Activated gamma-delta T cell treated with anti-CD3 and anti-CD28 coated beads, Interleukin-2, amount 50 U/mL, for 16 hours (primary cell): ENCODE results near the gene SRRM3.
"Not testable (repeated sequence)": the region's sequence is repeated elsewhere in the genome, so short reads cannot be mapped to it uniquely, and the experiment has no call there.

ENCODE experiments used
- DNase-seq: peaks from one replicate; pipeline ENCODE4 v3.0.0-alpha.2; 2020; ENCODE audit warnings: low read depth

The SRRM3 gene

DNA sequence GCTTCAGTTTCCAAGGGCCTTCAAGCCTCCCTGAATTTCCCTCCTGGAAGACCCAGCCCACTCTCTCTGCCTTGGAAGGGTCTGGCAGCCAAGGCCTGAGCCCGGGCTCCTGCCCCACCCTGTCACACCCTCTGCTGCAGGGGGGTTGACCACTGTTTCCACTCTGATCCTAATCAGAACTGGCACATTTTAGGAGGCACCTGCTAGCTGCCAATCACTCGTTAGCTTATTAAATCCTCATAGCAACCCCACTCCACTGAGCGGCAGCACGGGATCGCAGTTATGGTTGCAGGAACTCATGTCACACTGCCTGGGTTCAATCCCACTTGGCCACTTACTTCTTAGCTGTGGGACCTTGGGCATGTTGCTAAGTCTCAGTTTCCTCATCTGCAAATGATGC is 113.7 kb downstream of the SRRM3 start:
- DNase-seq: no peak

- DNase-seq: no peak
Measured at GRCh38 chr7:76316984-76317781, 115.5 kb downstream of the SRRM3 start.

- peak; percentile 94 for DNase-seq
Measured at GRCh38 chr7:76317782-76318487, 116.2 kb downstream of the SRRM3 start.

DNA sequence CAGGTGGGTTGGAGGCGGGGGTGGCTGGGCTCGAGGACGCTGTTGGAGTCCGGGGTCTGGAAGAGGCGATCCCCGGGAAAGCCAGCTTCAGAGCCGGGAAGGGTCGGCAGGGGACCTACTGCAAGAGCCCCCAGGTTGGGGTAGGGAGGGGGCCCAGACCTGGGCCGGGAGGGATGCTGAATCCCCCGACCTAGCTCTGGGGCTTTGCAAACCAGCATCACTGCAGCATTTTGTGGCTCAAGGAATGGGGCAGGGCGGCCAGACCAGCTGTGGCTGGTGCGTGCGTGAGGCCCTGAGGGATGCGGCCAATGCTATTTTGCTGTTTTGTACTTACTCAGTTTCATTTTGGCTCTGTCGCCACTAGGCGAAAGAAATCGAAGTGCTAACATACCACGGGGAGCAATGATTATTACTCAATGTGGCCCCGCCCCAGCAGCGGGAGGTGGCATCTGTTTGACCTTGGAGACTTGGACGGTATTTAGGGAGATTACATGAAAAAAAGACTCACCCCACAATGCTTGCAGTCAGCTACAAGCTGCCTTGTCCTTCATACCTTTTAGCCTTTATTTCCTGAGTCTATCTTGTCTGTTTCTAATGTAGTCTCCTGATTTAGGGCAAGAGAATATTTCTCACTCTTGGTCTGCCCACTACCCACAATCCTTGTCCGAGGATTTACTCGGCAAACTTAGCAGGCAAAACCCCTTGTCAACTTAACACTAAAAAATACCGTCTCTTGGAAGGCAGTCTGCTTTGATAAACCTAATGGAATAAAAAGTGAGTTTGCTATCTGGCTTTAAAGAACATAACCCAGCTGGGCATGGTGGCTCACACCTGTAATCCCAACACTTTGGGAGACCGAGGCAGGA is 117.0 kb downstream of the SRRM3 start:
- DNase-seq: peak; percentile 42

DNA sequence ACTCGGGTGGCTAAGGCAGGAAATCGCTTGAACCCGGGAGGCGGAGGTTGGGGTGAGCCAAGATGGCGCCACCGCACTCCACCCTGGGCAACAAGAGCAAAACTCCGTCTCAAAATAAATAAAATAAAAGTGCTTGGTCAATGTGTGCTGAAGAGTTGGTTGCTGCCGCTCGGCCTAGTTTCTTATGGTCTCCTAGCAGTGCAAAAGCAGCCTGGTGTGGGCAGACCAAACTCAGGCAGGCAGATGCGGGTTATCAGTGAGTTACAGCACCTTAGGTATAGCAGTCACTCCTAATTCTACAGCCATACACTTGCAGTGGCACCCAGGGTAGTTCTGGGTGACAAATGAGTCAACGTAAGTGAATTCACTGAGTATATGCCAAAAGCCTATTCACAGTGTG is 123.4 kb downstream of the SRRM3 start:
- DNase-seq: no peak

DNA sequence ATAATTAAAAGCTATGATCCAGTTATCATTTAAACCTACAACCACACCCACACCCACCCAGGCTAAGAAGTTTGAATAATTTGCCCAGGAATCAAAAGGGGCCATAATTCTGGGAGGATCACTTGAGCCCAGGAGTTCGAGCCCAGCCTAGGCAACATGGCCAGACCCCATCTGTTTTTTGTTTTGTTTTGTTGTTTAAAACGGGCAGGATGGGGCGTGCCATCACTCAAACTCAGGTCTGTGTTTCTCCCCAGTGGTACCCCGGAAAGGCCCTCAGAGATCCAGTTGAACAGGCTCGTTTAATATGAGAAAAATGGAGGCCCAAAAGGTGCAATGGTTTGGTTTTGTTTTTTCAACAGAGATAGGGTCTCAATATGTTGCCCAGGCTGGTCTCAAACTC is 124.1 kb downstream of the SRRM3 start:
- no peak for DNase-seq

- no peak for DNase-seq
Measured at GRCh38 chr7:76326646-76327233, 125.0 kb downstream of the SRRM3 start.

DNA sequence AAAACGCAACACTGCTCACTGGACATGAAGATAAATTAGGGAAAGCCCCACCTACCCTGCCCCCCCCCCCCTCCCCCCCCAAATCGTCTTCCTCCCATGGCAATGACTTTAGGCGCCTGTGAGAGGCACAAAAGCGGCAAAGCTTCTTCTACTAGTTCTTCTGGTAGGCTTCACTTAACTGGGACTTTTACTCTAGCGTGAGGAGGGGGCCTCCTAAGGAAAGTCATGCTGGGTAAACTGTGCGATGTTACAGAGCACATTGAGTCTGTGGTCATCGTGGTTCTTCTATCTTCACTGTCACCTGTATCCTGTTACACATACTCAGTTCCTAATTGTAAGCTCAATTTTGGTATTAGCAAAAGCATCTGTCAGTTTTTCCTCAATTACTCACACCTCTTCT is 125.9 kb downstream of the SRRM3 start:
- DNase-seq: no peak

DNA sequence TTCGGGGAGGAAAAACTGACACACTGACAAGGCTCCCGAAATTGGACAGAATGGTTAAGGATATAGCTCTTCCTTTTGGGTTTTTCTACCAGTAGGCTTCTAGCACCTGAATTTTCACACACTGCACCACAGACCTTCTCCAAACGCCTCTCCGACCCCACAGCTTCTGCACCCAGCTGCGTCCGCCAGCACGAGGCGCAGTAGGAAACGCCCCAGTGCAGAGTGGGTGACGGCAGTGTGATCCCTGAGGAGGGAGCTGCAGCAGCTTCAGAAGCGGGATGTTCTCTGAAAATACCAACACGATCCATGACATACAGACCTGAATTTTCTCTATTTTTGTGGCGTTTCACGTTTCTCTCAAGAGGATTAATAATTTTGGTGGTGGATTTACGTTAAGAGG is 126.7 kb downstream of the SRRM3 start:
- DNase-seq: no peak

- no peak for DNase-seq
Measured at GRCh38 chr7:76329479-76329878, 127.8 kb downstream of the SRRM3 start.

- no peak for DNase-seq
Measured at GRCh38 chr7:76330261-76330660, 128.6 kb downstream of the SRRM3 start.

- no peak for DNase-seq
Measured at GRCh38 chr7:76330673-76331072, 129.0 kb downstream of the SRRM3 start.

DNA sequence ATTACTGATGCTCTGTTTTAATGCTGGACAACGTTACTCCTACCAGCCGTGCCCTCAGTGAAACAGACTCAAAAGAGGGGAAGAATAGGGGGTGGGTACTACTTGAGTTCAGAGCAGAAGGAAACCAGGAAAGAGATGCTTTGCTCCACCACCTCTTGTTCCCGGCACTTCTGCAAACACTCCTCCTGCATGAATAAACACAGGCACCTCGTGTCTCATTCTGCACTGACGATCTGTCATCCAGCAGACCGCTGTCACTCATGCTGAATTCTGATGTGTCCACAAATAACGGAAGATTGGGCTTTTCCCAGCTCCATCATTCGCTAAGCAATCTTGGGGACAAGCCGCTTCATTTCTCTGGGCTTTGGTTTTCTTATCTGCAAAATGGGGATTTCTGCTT is 130.4 kb downstream of the SRRM3 start:
- DNase-seq: no peak

DNA sequence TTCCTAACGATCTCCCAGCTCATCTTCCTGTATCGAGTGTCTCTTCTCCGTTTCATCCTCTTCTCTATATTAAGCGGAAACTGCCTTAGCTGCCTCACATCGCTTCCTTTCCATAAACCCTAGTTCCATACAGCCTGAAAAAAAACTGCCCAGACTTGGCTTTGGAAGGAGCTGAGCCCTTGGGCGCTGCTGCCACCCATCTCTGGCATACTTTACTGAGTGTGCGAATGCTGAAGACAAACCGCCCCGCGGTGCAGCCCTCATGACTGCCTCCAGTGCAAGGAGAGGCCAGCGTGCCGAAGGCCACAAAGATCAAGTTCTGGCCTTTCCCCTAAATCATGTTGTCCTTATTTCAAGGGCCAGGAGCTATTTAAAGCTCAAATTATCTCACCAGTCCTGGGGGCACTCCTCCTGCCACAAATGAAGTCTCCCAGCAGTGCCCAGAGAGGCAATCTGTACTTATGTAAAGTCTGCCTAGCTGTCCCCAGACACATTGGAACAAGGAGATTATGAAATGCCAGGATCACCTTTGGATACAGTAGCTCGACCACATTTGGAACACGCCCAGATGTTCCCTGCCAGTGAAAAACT is 131.9 kb downstream of the SRRM3 start:
- no peak for DNase-seq

GRCh38 chr7:76334320-76334967 is 132.7 kb downstream of the SRRM3 start:
- no peak for DNase-seq

DNA sequence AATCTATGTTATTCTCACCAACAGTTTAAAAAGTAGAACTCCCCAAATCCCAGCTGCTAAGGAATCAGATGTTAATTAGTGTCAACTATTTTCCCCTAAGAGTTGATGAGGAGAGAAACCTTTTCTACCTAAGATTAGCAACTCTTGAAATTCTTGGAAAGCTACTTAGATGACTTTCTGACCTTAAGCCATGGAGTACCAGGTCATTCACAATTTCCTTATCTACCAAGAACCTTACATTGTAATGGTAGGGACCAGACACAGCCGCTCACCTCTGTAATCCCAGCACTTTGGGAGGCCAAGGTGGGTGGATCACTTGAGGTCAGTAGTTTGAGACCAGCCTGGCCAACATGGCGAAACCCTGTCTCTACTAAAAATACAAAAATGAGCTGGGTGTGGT is 133.7 kb downstream of the SRRM3 start:
- DNase-seq: not testable (repeated sequence)

- DNase-seq: no peak
Measured at GRCh38 chr7:76336094-76336493, 134.4 kb downstream of the SRRM3 start.
